Measurements from ENCODE around the gene OSBPL2. TPM values are rescaled to one million over a fixed set of nuclear protein-coding genes. Genes with fewer than 3 reads are reported as not detected.

Gene OSBPL2
- total and polyA plus RNA-seq, 4 donors: 9.9 to 19.7 (median 12.3) TPM

GRCh38 chr20:62277253-62277652 lies 38.9 kb downstream of the OSBPL2 start:
- no peak for TF ChIP-seq CTCF (IDR thresholded peaks at IDR 0.05; ENCODE audit: low read depth, low read length, missing input control)
- TF ChIP-seq FOXA1 (IDR thresholded peaks at IDR 0.05): no peak
- TF ChIP-seq MAX (IDR thresholded peaks at IDR 0.05): no peak
- no peak for TF ChIP-seq RXRA (IDR thresholded peaks at IDR 0.05)
- no peak for TF ChIP-seq HNF4A (conservative IDR thresholded peaks at IDR 0.05)
- no peak for TF ChIP-seq ATF3 (IDR thresholded peaks at IDR 0.05)
- no peak for TF ChIP-seq SP1 (IDR thresholded peaks at IDR 0.05)
- no peak for TF ChIP-seq REST (IDR thresholded peaks at IDR 0.05)
- TF ChIP-seq YY1 (IDR thresholded peaks at IDR 0.05): no peak
- no peak for TF ChIP-seq RAD21 (IDR thresholded peaks at IDR 0.05)
- TF ChIP-seq GABPA (IDR thresholded peaks at IDR 0.05 in 1 of 2, conservative IDR thresholded peaks at IDR 0.05 in 1 of 2): no peak
- TF ChIP-seq ZBTB33 (IDR thresholded peaks at IDR 0.05): no peak
- TF ChIP-seq NR2F2 (IDR thresholded peaks at IDR 0.05): no peak
- no peak for TF ChIP-seq FOXA2 (IDR thresholded peaks at IDR 0.05)
- no peak for TF ChIP-seq JUND (IDR thresholded peaks at IDR 0.05)
- TF ChIP-seq HNF4G (IDR thresholded peaks at IDR 0.05): no peak
- no peak for TF ChIP-seq TAF1 (conservative IDR thresholded peaks at IDR 0.05)
- TF ChIP-seq EGR1 (IDR thresholded peaks at IDR 0.05; ENCODE audit: low read depth in 2 of 2): no peak
- no peaks in the 10 kb centered on the region for H3K27me3 ChIP-seq (ENCODE audit: control insufficient read depth in 4 of 4, insufficient read depth in 4 of 4, low read length in 3 of 4)
- WGBS: 87% methylated on average over 13 of the region's 13 CpGs
- H3K36me3 ChIP-seq (ENCODE audit: control insufficient read depth in 4 of 4, insufficient read depth in 3 of 4, low read depth in 1 of 4, low read length in 3 of 4): peaks cover 17 to 67% (median 44%) of the 10 kb centered on the region in 4 donors
- no peak overlapping the region for H3K4me3 ChIP-seq (ENCODE audit: low read depth in 1 of 3, low read length in 3 of 3)
- no peaks in the 10 kb centered on the region for H3K4me1 ChIP-seq (ENCODE audit: control insufficient read depth in 4 of 4, insufficient read depth in 4 of 4, low read length in 3 of 4)
- H3K9ac ChIP-seq (ENCODE audit: low read depth in 1 of 2, low read length in 2 of 2): no peak overlapping the region
- H3K9me3 ChIP-seq (ENCODE audit: control insufficient read depth in 4 of 4, low read length in 3 of 4): no peaks in the 10 kb centered on the region
- no peak overlapping the region for H3K27ac ChIP-seq (ENCODE audit: low read depth in 1 of 2, low read length in 2 of 2)
- no peak for DNase-seq (ENCODE audit: low spot score)

All from liver (tissue), 9 donors.